Ectodermal cell (in vitro differentiated cells): ENCODE data around the gene P2RX1.

Source experiments
- H3K27ac ChIP-seq: 2 replicates; pipeline ENCODE4 v1.7.0; 2013; ENCODE audit warnings: mild to moderate bottlenecking, low read depth, low read length; ENCODE audit not compliant: insufficient read depth, poor library complexity, severe bottlenecking
- H3K27me3 ChIP-seq: 2 replicates; pipeline ENCODE4 v1.7.0; 2013; ENCODE audit warnings: mild to moderate bottlenecking, low read length; ENCODE audit not compliant: insufficient read depth, control insufficient read depth, poor library complexity, severe bottlenecking
- H3K36me3 ChIP-seq: one replicate; pipeline ENCODE4 v1.7.0; 2013; ENCODE audit warnings: low read length; ENCODE audit not compliant: control insufficient read depth, insufficient read depth
- H3K4me1 ChIP-seq: one replicate; pipeline ENCODE4 v1.7.0; 2013; ENCODE audit warnings: low read length; ENCODE audit not compliant: control insufficient read depth, insufficient read depth
- H3K4me3 ChIP-seq: 2 replicates; pipeline ENCODE4 v1.7.0; 2013; ENCODE audit warnings: low read depth, low read length, control low read depth; ENCODE audit not compliant: insufficient read depth
- H3K9me3 ChIP-seq: 2 replicates; pipeline ENCODE4 v1.7.0; 2013; ENCODE audit warnings: mild to moderate bottlenecking, low read length, moderate library complexity; ENCODE audit not compliant: control insufficient read depth
- WGBS, 2 experiments: methylation state at CpG; one replicate each; pipeline ENCODE4 v1.1.7; 2013; ENCODE audit warnings: missing lambda C conversion rate in 2 of 2; 5-methylcytosine and 5-hydroxymethylcytosine counted together

The P2RX1 gene

GRCh38 chr17:3916825-3917224, 560 bp upstream of the P2RX1 start:
- Histone ChIP-seq H3K36me3 (no peaks in the 10 kb centered on the region), H3K4me3 (no peak overlapping the region), H3K9me3 (no peaks in the 10 kb centered on the region), H3K4me1 (no peaks in the 10 kb centered on the region), H3K27me3 (no peaks in the 10 kb centered on the region), H3K27ac (no peak overlapping the region)
- 89 to 94% methylated on average over 10 of the region's 10 CpGs for WGBS, 2 experiments

- Histone ChIP-seq H3K27ac (no peak overlapping the region), H3K36me3 (no peaks in the 10 kb centered on the region), H3K4me1 (no peaks in the 10 kb centered on the region), H3K4me3 (no peak overlapping the region), H3K9me3 (no peaks in the 10 kb centered on the region), H3K27me3 (no peaks in the 10 kb centered on the region)
- WGBS, 2 experiments, result 92 to 95% methylated on average over 13 of the region's 13 CpGs
Measured at GRCh38 chr17:3915581-3915994, 677 bp downstream of the P2RX1 start.

GRCh38 chr17:3914312-3914670, 2.0 kb downstream of the P2RX1 start:
- no peaks in the 10 kb centered on the region for H3K36me3 ChIP-seq
- no peak overlapping the region for H3K4me3 ChIP-seq
- H3K27me3 ChIP-seq, result no peaks in the 10 kb centered on the region
- H3K9me3 ChIP-seq, result no peaks in the 10 kb centered on the region
- 90 to 93% methylated on average over 10 of the region's 10 CpGs for WGBS, 2 experiments
- no peak overlapping the region for H3K27ac ChIP-seq
- H3K4me1 ChIP-seq, result no peaks in the 10 kb centered on the region

- WGBS, 2 experiments, result 42 to 44% methylated on average over 17 of the region's 17 CpGs
- no peaks in the 10 kb centered on the region for H3K36me3 ChIP-seq
- H3K27ac ChIP-seq, result no peak overlapping the region
- no peaks in the 10 kb centered on the region for H3K9me3 ChIP-seq
- H3K27me3 ChIP-seq, result no peaks in the 10 kb centered on the region
- no peaks in the 10 kb centered on the region for H3K4me1 ChIP-seq
- no peak overlapping the region for H3K4me3 ChIP-seq
Measured at GRCh38 chr17:3913531-3914311, 2.5 kb downstream of the P2RX1 start.

- H3K27me3 ChIP-seq, result no peaks in the 10 kb centered on the region
- WGBS, 2 experiments, result 87 to 91% methylated on average over 2 of the region's 2 CpGs
Measured at GRCh38 chr17:3912827-3913226, 3.4 kb downstream of the P2RX1 start.

GRCh38 chr17:3911271-3912053, 4.8 kb downstream of the P2RX1 start:
- H3K36me3 ChIP-seq, result no peaks in the 10 kb centered on the region
- H3K27me3 ChIP-seq, result no peaks in the 10 kb centered on the region
- H3K4me1 ChIP-seq, result no peaks in the 10 kb centered on the region
- 81 to 85% methylated on average over 30 of the region's 30 CpGs for WGBS, 2 experiments
- H3K27ac ChIP-seq, result no peak overlapping the region
- no peaks in the 10 kb centered on the region for H3K9me3 ChIP-seq
- no peak overlapping the region for H3K4me3 ChIP-seq

More at GRCh38 chr17:3912827-3913226, 3.4 kb downstream of the P2RX1 start:
- Histone ChIP-seq H3K27ac (no peak overlapping the region), H3K4me1 (no peaks in the 10 kb centered on the region), H3K4me3 (no peak overlapping the region), H3K9me3 (no peaks in the 10 kb centered on the region), H3K36me3 (no peaks in the 10 kb centered on the region)

GRCh38 chr17:3910420-3911270, 5.6 kb downstream of the P2RX1 start:
- Histone ChIP-seq H3K27ac (no peak overlapping the region), H3K4me1 (no peaks in the 10 kb centered on the region), H3K4me3 (no peak overlapping the region), H3K27me3 (no peaks in the 10 kb centered on the region), H3K36me3 (no peaks in the 10 kb centered on the region), H3K9me3 (no peaks in the 10 kb centered on the region)
- 87% methylated on average over 11 of the region's 11 CpGs for WGBS, 2 experiments

- H3K27ac ChIP-seq, result no peak overlapping the region
- no peaks in the 10 kb centered on the region for H3K36me3 ChIP-seq
- 93 to 95% methylated on average over 12 of the region's 12 CpGs for WGBS, 2 experiments
Measured at GRCh38 chr17:3909257-3909656, 7.0 kb downstream of the P2RX1 start.

GRCh38 chr17:3907483-3908216, 8.6 kb downstream of the P2RX1 start:
- no peak overlapping the region for H3K4me3 ChIP-seq
- peaks cover 6% of the 10 kb centered on the region for H3K27me3 ChIP-seq
- no peaks in the 10 kb centered on the region for H3K36me3 ChIP-seq
- no peaks in the 10 kb centered on the region for H3K9me3 ChIP-seq
- no peak overlapping the region for H3K27ac ChIP-seq
- peaks cover 4% of the 10 kb centered on the region for H3K4me1 ChIP-seq
- 81 to 82% methylated on average over 11 of the region's 11 CpGs for WGBS, 2 experiments

More at GRCh38 chr17:3909257-3909656, 7.0 kb downstream of the P2RX1 start:
- Histone ChIP-seq H3K4me3 (no peak overlapping the region), H3K4me1 (peaks cover 4% of the 10 kb centered on the region), H3K9me3 (no peaks in the 10 kb centered on the region), H3K27me3 (peaks cover 3% of the 10 kb centered on the region)
